GM18868 (cell line): ENCODE measurements around the gene STING1.
"Not testable (repeated sequence)": the region's sequence is repeated elsewhere in the genome, so short reads cannot be mapped to it uniquely, and the experiment has no call there.

ENCODE experiments used
- ATAC-seq: cut with Tn5 transposase; IDR thresholded peaks from one replicate; pipeline ENCODE4 v1.9.1; 2021; ENCODE audit warnings: mild to moderate bottlenecking, moderate library complexity; ENCODE audit not compliant: unreplicated experiment

STING1 gene

DNA sequence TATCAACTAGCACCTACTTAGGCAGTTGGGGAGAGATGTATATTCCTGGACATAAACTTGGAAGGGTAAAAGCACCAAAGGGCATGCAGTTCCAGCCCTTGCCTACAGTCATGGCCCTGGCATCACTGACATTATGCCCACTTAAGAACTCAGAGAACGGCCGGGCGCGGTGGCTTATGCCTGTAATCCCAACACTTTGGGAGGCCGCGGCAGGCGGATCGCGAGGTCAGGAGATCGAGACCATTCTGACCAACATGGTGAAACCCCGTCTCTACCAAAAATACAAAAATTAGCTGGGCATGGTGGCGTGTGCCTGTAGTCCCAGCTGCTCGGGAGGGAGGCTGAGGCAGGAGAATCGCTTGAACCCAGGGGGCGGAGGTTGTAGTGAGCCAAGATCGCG is 42.1 kb downstream of the STING1 start:
- not testable (repeated sequence) for ATAC-seq

DNA sequence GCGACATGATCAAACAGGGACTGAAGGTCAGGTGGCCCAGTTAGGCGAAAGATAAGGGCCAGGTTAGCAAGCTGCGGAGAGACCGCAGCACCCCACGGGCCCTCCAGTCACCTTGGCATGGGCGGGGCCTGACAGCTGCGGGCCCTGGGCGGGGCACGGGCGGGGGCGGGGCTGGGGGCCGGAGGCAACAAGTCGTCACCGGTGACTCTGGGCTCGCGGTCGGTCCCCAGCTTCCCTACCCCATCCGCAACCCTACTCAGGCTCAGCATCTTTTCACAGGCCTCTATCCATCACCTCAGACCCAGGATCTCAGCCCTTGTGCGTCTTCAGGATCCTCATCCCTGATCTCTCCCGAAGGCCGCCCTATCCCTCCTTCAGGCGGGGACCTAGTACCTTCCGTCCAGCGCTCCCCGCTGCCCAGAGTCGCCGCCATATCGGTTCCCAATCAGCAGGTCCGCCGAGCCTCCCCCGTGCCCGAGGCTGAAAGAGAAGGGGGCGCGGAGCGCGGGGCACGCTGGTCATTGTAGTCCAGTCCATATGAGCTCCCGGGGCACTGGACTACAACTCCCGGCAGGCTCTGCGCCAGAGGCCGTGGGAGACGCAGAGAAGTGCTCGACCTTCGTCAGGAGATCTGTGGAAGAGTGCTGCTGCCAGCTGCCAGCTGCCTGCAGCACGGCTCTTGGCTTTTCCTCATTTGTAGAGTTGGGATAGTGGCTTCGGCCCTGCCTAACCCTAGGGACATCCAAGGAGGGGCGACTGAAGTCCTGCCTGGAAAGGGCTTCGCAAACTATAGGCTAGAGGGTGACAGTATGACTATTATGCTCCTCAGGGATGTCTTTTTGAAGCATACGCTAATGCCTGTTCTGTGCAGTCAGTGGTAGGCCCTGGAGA is 43.3 kb downstream of the STING1 start, which contains the start of gene DNAJC18:
DNAJC18 (minus strand) TSS at position 513 of the 891 bp plus-strand sequence; CDS start at position 433, 80 bp downstream.
- peak; percentile 87 for ATAC-seq

DNA sequence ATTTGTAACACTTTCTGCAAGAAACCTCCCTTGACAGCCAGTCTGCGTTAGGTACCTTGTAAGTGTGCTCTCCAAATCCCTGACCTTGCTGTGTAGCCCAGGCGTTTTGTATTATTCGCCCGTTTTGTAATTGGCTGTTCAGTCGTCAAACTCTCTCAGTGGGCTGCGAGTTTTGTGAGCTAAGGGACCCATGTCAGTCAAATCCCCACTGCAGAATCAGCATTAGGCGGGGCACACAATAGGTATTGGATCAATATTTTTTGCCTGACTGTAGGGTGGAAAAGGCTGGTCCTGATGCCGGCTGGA is 43.9 kb downstream of the STING1 start:
- ATAC-seq, result no peak

DNA sequence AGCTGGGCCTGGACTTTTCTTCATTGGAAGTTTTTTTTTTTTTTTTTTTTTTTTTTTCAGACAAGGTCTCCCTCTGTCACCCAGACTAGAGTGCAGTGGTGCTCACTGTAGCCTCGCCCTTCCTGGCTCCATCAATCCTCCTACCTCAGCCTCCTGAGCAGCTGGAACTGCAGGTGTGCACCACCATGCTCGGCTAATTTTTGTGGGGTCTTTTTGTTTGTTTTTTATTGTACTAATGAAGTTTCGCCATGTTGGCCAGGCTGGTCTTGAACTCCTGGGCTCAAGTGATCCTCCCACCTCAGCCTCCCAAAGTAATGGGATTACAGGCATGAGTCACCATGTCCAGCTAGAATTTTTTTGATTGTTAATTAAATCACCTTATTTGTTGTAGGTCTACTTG is 46.9 kb downstream of the STING1 start:
- ATAC-seq, result no peak

DNA sequence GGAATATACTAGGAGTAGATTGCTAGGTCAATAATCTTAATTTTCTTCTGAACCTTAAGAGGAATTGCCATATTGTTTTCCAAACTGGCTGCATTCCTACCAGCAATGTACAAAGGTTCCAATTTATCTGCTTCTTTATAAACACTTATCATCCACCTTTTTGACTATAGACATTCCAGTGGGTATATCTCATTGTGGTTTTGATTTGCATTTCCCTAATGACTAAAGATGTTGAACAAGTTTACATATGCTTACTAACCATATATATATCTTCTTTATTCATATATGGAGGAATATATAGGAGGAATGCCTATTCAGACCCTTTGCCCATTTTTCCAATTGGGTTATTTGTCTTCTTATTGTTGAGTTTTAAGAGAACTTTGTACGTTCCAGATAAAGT is 50.9 kb downstream of the STING1 start:
- ATAC-seq, result no peak

DNA sequence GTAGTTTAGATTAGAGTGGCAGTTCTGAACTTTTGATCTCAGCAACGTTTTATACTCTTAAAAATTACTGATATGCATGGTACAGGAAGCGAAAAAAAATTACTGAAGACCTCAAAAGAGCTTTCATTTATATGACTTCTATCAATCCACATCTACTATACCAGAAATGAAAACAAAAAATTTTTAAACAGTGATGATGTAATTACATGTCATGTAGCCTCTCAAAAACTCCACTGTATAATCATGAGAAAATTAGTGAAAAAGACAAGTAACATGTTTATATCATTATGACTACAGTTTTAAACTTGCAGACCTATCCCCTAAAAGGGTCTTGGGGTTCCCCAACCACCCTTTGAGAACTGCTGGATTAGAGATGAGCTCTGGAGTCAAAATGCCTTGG is 52.5 kb downstream of the STING1 start:
- no peak for ATAC-seq

DNA sequence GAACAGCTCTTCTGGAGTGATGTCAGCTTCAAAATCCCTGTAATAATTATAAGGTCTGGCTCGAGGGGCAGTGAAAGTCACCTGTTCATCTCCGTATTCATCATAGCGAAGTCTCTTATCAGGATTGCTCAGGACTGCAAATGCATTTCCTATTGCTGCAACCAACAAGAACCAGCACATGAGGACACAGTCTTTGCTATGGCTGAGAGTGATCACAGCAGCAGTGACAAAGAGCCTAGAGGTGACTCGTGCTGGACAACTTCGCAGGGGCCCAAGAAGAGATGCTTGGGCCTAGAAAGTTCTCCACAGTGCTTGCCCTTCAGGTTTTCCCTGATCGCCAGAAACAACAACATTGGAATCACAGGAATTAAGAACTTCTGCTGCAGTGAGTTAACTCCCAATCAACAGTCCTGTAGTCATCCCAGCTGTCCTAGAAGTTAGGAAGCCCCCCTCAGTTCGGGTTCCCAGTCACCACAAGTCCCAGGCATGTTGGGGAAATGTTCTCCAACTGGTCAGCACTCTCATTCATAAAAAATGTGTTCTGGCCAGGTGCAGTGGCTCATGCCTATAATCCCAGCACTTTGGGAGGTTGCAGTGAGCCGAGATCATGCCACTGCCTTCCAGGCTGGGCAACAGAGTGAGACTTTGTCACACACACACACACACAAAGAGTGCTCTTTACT is 56.2 kb downstream of the STING1 start:
- no peak for ATAC-seq
